Islet of Langerhans (tissue), 1 donor: ENCODE results near the gene PDCD5.
"Not testable (repeated sequence)": the region's sequence is repeated elsewhere in the genome, so short reads cannot be mapped to it uniquely, and the experiment has no call there.

ENCODE experiments used
- FAIRE-seq: peaks from one replicate; lab custom pipeline; 2011; peaks lifted over from hg19 to GRCh38; lab: Jason Lieb, UNC

The PDCD5 gene

GRCh38 chr19:32580901-32581704 is at the start of gene PDCD5:
Gene PDCD5 (plus strand): TSS chr19:32581190. CDS start chr19:32581262, 72 bp downstream.
- FAIRE-seq, result no peak

GRCh38 chr19:32532233-32532632 is 48.8 kb upstream of the PDCD5 start:
- no peak for FAIRE-seq

- FAIRE-seq, result no peak
Observed at GRCh38 chr19:32537580-32537979, 43.4 kb upstream of the PDCD5 start.

GRCh38 chr19:32539240-32539916 is 41.6 kb upstream of the PDCD5 start:
- FAIRE-seq, result no peak

- no peak for FAIRE-seq
Observed at GRCh38 chr19:32540621-32541020, 40.4 kb upstream of the PDCD5 start.

- FAIRE-seq, result not testable (repeated sequence)
Observed at GRCh38 chr19:32541376-32541775, 39.6 kb upstream of the PDCD5 start.

- FAIRE-seq, result no peak
Observed at GRCh38 chr19:32542477-32543108, 38.4 kb upstream of the PDCD5 start.

- FAIRE-seq, result no peak
Observed at GRCh38 chr19:32543115-32543900, 37.7 kb upstream of the PDCD5 start.

GRCh38 chr19:32544917-32545316 is 36.1 kb upstream of the PDCD5 start:
- FAIRE-seq, result no peak

GRCh38 chr19:32550666-32551065 is 30.3 kb upstream of the PDCD5 start:
- no peak for FAIRE-seq

GRCh38 chr19:32555786-32556185 is 25.2 kb upstream of the PDCD5 start:
- FAIRE-seq, result no peak

GRCh38 chr19:32558607-32559228 is 22.3 kb upstream of the PDCD5 start:
- FAIRE-seq, result no peak

- no peak for FAIRE-seq
Observed at GRCh38 chr19:32563761-32564160, 17.2 kb upstream of the PDCD5 start.

- FAIRE-seq, result no peak
Observed at GRCh38 chr19:32566246-32566830, 14.7 kb upstream of the PDCD5 start.

GRCh38 chr19:32567486-32567885 is 13.5 kb upstream of the PDCD5 start:
- FAIRE-seq, result no peak

GRCh38 chr19:32570081-32570785 is 10.8 kb upstream of the PDCD5 start:
- no peak for FAIRE-seq

GRCh38 chr19:32571471-32572075 is 9.4 kb upstream of the PDCD5 start:
- FAIRE-seq, result not testable (repeated sequence)

GRCh38 chr19:32572700-32573491 is 8.1 kb upstream of the PDCD5 start:
- not testable (repeated sequence) for FAIRE-seq

- no peak for FAIRE-seq
Observed at GRCh38 chr19:32573492-32573794, 7.5 kb upstream of the PDCD5 start.

- no peak for FAIRE-seq
Observed at GRCh38 chr19:32576790-32577189, 4.2 kb upstream of the PDCD5 start.
